GM18870 (cell line): Measurements from ENCODE around the gene TMIGD1.

Source experiments
- ATAC-seq: cut with Tn5 transposase; IDR thresholded peaks from one replicate; pipeline ENCODE4 v1.9.1; 2021; ENCODE audit warnings: moderate library complexity; ENCODE audit not compliant: unreplicated experiment

Gene TMIGD1

GRCh38 chr17:30336369-30337171 lies 2.7 kb upstream of the TMIGD1 start:
- ATAC-seq, result no peak

GRCh38 chr17:30334421-30334820 lies 564 bp upstream of the TMIGD1 start:
- no peak for ATAC-seq

- ATAC-seq, result peak; percentile 48
Measured at GRCh38 chr17:30332057-30332542, 1.8 kb downstream of the TMIGD1 start.

DNA sequence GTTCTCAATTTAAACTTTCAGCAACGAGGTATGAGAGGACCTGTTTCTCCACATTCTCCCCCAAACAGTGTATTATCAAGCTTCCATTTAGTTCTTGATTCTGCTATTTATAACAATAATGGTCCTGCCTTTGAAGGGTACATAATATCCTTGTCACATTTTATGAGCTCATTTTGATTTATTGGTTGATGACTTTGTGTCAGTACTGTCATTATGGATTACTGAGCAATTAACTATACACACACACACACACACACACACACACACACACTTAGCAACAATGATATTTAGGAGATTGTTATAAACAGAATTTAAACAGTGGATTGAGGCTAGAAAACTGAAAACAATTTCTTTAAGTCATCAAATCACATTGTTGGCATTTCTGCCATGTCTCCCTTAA lies 7.0 kb downstream of the TMIGD1 start:
- ATAC-seq, result no peak

DNA sequence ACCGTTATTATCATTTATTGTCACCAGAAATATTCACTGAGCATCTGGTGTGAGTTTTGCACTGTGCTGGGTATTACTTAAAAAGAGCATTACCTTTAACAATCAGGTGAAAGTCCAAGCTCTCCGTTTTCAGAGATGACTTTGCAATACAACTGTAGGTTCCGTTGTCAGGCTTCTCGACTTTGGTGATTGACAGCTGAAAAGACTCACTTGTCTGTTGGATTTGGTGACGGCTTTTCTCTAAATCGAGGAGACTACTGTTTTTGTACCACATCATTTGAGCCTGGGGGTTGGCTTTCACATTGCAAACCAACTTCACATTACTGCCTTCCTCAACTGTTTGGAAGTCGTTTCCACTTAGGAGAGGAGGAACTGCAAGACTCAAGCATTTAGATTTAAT lies 9.1 kb downstream of the TMIGD1 start:
- ATAC-seq, result no peak

GRCh38 chr17:30323895-30324319 lies 9.9 kb downstream of the TMIGD1 start:
- no peak for ATAC-seq

DNA sequence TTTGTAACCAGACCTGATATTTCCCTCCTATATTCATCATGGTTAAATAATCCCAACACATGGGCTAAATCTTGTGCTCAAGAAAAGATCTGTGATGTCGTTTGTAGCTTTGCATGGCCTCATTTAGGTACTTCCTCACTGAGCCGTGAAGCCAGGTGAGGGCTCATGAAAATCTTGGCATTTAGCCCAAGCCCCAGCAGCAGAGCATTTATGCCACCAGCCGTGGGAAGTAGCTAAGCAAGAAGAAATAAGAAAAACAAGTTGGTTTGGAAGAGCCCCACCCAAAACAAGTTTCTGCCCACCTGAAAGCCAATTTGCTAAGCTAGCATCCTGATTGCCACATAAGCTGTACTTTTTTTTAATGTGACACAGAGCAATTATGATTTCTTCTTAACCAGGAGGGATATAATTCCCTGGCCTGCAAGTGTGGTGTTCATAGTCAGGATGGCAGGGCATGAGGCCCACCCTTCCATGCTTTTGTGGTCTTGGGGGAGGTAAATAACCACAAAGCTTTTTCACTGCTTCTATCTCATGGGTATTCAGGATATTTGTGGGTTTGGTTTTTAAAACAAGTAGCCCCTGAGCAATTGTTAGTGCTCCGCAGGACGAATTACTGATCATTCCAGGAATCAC lies 10.5 kb downstream of the TMIGD1 start:
- no peak for ATAC-seq

GRCh38 chr17:30321314-30321713 lies 12.5 kb downstream of the TMIGD1 start:
- no peak for ATAC-seq

DNA sequence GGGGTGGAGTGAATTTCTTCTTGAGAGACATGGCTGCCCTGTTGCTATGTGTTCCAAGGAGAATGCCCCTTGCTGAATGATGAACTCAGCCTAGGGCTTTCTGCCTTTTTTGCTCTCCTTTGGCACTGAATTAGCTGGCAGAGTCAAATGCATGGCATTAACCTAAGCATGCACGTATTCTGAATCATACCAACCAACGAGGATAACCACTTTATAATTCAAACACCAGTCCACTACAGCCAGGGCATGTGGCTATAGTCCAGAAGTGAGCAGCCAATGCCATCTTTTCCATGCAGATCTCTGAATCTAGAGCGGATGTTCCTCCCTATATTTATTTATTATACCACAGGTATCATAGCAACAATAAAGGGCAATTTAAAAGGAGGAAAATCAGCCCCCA lies 15.7 kb downstream of the TMIGD1 start:
- no peak for ATAC-seq

- ATAC-seq, result no peak
Measured at GRCh38 chr17:30316736-30317135, 17.1 kb downstream of the TMIGD1 start.

DNA sequence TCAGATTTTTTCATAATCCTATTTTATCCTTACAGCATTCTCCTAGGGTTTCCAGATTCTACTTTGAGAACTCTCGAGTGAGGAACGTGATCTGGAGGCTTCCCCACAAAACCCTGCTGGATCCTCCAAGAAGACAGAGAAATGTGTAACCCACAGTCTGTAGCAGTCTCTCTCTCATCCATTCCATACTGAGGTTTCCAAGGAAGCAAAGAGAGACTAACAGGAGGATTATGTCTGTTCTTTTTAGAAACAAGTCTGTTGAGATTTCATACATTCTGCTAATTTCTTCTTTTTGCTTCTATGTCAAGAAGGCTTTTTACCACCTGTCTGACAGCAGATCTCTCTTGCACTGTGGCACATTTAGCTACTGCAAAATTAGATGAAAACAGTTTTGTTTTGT lies 18.8 kb downstream of the TMIGD1 start:
- no peak for ATAC-seq

- no peak for ATAC-seq
Measured at GRCh38 chr17:30314474-30314873, 19.4 kb downstream of the TMIGD1 start.

- ATAC-seq, result no peak
Measured at GRCh38 chr17:30312226-30312625, 21.6 kb downstream of the TMIGD1 start.

GRCh38 chr17:30310562-30310961 lies 23.3 kb downstream of the TMIGD1 start:
- ATAC-seq, result no peak

GRCh38 chr17:30309591-30309990 lies 24.3 kb downstream of the TMIGD1 start:
- no peak for ATAC-seq

GRCh38 chr17:30308406-30308805 lies 25.5 kb downstream of the TMIGD1 start:
- no peak for ATAC-seq

DNA sequence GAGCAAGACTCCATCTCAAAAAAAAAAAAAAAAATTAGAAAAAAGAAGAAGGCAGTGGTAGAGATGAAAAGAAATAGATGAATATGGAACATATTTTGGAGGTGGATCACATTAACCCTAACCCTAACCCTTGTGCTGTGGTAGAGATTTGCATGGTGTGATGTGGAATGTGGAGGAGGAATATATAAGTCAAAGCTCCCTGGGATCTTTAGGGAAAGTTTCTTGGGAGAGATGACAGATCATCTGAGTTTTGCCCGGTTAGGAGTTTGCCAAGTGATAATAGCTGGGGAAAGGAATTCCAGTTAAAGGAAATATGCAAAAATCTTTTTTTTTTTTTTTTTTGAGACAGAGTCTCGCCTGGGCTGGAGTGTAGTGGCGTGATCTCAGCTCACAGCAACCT lies 29.1 kb downstream of the TMIGD1 start:
- ATAC-seq, result no peak

DNA sequence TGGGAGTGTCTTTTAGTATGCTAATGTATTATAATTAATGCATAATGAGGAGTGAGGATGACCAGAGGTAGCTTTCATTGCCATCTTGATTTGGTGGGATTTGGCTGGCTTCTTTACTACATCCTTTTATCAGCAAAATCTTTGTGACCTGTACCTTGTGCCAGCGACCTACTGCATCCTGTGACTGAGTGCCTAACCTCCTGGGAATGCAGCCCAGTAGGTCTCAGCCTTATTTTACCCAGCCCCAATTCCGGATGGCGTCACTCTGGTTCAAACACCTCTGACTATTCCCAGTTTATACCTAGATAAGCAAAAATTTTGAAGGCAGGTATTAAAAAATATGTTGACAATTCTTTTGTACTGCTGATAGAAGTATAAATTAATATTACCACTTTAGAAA lies 31.6 kb downstream of the TMIGD1 start:
- ATAC-seq, result no peak

- ATAC-seq, result no peak
Measured at GRCh38 chr17:30300818-30301217, 33.0 kb downstream of the TMIGD1 start.

DNA sequence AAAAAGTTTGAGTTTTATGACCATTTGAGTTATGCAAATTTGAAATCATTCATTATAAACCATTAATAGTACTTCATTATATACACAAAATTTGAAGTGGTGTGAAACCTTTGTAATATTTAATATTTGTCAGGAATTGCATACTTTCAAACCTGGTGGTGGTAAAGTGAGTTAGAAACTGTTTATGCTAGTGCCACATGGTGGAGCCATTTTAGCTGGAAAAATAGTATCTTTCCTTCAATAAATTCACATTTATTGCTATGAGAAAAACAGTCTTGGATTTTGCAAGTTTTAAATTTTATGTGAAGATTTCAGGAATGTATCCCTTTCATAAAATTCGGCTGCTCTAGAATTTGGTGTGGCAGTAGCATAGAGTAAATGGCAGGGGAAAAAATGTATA lies 34.9 kb downstream of the TMIGD1 start:
- no peak for ATAC-seq

DNA sequence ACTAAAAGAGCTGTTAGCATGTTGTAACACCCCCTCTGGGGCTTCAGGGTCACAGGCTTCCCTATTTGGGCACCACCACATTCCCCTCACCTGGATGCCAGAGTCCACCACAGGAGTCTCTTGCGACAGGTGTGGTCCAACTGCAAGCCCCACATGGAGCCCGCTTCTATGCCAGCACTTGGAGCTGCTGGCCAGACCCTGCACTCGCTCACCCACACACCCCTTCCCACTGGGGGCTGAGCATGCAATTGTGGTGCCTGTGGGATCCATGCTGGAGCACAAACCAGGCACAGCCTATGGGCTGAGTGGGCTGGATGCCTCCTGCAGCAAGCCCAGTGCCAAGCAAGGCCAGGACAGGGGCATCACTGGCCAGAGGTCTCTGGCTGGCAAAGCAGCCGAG lies 36.1 kb downstream of the TMIGD1 start:
- ATAC-seq, result no peak

- no peak for ATAC-seq
Measured at GRCh38 chr17:30296499-30297080, 37.3 kb downstream of the TMIGD1 start.
